AG09309 (cell line): ENCODE measurements around the gene BCAS2.

Source experiments
- DNase-seq: peaks from one replicate; pipeline ENCODE4 v3.0.0-alpha.2; 2010; ENCODE audit warnings: low read depth
- H3K4me3 ChIP-seq: 2 replicates; pipeline ENCODE4 v1.5.1; 2011; ENCODE audit warnings: mild to moderate bottlenecking, low read depth, low read length, moderate library complexity; ENCODE audit not compliant: control insufficient read depth
- CTCF ChIP-seq: IDR thresholded peaks from 2 replicates; pipeline ENCODE4 v1.5.1; 2011; ENCODE audit warnings: mild to moderate bottlenecking, low read depth, low read length, inconsistent platforms; ENCODE audit not compliant: insufficient read depth, control insufficient read depth; ENCODE audit errors: missing control alignments

Gene BCAS2

DNA sequence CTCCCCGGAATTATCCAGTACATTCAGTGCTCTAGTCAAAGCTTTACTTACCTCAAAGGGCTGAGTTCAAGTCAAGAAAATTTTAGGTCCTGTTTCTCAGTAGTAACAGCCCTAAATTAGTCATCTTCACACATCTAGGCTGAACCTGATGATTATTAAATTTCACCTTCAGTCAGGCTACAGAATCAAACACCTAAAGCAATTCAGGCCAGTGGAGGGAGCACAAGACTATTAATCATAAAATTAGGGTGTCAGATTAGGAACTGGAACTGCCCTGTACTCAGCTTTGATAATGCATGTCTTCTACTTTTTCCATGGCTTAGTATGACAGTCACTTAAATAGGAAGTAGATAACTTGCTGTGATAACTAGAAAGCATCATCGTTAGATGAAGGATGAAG lies 28.4 kb upstream of the BCAS2 start:
- no peak for TF ChIP-seq CTCF
- no peak for DNase-seq
- no peak overlapping the region for H3K4me3 ChIP-seq

DNA sequence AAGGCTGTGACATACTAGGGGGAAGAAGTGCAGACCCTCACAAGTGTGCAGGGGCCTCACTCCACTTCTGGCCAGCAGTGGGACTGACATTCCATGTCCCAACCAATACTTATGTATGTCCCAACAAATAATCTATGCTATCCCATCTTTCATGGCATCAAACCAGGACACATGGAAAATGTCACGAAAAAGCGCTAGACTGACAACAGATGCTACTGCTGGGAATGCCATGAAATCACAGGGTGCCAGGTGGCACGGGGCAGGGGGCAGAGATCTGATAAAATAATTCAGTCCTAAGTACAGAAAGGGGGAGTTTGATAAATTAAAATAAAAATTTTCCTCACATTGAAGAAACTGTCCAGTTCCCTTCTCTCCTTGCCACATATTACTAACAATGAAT lies 27.6 kb upstream of the BCAS2 start:
- no peak overlapping the region for H3K4me3 ChIP-seq
- no peak for TF ChIP-seq CTCF
- DNase-seq, result no peak

DNA sequence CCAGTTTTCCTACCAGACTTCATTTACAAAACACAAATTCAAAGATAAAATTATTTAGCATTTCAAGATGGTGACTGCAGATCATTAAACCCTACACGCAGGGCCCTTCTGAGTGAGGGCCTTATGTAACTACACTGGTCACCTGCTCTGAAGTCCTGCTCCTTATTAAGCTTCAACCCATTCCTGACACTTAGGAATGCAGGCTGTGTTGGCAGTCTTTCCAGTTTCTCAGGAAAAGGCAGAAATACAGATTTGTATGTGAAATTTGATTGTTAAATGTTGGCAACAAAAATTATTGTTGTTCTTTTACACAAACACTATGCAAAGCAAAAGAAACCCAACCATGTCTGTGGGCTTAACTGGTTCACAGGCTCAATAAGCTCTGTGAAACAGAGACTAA lies 25.8 kb upstream of the BCAS2 start:
- no peak for DNase-seq
- H3K4me3 ChIP-seq, result no peak overlapping the region
- no peak for TF ChIP-seq CTCF

- no peak for DNase-seq
- no peak for TF ChIP-seq CTCF
- no peak overlapping the region for H3K4me3 ChIP-seq
Observed at GRCh38 chr1:114597949-114598348, 16.5 kb upstream of the BCAS2 start.

DNA sequence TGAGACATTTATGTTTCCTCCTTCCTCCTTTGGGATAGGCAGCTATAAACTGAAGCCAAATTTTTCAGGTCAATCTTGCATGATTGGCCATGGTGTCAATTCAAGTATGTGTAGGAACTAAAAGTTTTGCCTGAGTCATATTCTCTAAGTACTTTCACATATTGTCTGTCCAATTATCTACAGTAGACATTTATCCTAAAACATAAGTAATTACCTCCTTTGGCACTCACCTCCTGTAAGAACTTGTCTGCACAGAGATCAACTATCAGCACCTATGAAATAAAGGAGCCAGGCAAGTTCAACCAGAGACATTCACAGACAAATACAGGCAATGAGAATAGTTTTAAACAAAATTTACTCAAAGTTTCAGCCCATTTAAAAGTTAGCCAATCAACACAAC lies 14.2 kb upstream of the BCAS2 start:
- no peak overlapping the region for H3K4me3 ChIP-seq
- DNase-seq, result no peak
- no peak for TF ChIP-seq CTCF

DNA sequence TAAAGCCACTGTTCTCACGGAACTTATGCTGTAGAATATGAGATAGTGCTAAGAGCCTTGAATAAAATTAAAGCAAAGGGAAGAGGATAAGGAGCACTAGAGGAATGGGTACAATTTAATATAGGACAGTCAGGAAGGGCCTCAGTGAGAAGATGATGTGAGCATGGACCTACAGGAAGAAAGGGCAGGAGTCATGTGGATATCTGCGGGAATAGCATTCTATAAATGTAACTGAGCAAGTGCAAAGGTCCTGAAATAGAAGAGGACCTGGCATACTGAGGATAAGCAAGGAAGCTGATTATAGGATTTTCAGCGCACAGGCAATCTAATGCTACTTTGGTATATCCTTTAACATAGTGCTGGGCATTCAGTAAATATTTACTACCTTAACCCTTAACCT lies 12.6 kb upstream of the BCAS2 start:
- TF ChIP-seq CTCF, result no peak

DNA sequence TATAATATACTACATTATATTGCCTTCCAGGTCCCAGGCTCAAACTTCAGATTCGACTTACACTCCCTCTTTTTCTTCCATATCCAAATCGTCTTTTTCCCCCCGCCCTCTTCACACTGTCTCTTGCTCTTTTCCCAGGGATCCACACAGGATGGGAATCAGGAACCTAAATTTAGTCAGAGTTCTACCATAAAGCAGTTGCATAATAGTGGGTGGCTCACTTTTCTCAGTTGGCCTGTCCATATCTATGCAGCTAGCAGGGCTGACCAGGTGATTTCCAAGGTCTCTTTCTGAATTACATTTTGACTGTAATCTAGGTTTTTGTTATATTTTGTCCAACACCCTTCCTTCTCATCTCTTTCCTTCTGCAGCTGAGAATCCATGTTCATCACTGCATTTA lies 7.7 kb upstream of the BCAS2 start:
- H3K4me3 ChIP-seq, result no peak overlapping the region
- DNase-seq, result no peak
- TF ChIP-seq CTCF, result no peak

More for the DNA sequence above, 12.6 kb upstream of the BCAS2 start:
- no peak for DNase-seq
- H3K4me3 ChIP-seq, result no peak overlapping the region
